Heart left ventricle (tissue), 16 donors: ENCODE data around the gene LRP10. TPM values are rescaled to one million over a fixed set of nuclear protein-coding genes. Genes with fewer than 3 reads are reported as not detected.

Source experiments
- ATAC-seq, 4 donors: fragments of 200-7000 bp; cut with Tn5 transposase; one replicate each; pipeline ENCODE4 v1.9.1; 2020 to 2022; ENCODE audit warnings: moderate library complexity in 4 of 4, mild to moderate bottlenecking in 3 of 4, moderate number of reproducible peaks in 1 of 4
- DNase-seq, 5 donors: peaks; one replicate each; pipeline ENCODE4 v3.0.0-alpha.2; 2020
- H3K27ac ChIP-seq, 12 donors: fragments of 200-600 bp; sonication (generic) in 4 of 12; one replicate each; pipeline versions ENCODE4 v1.5.0 to v1.8.0; 2016 to 2022; ENCODE audit warnings: mild to moderate bottlenecking in 2 of 12
- H3K27me3 ChIP-seq, 9 donors: fragments of 200-600 bp; sonication (generic) in 2 of 9; one replicate each; pipeline versions ENCODE4 v1.5.1 to v1.8.0; 2016 to 2022; ENCODE audit warnings: mild to moderate bottlenecking in 3 of 9
- H3K36me3 ChIP-seq, 9 donors: fragments of 200-600 bp; sonication (generic) in 2 of 9; one replicate each; pipeline versions ENCODE4 v1.5.0 to v1.8.0; 2018 to 2022; ENCODE audit warnings: mild to moderate bottlenecking in 2 of 9
- H3K4me1 ChIP-seq, 12 donors: fragments of 200-600 bp; sonication (generic) in 4 of 12; one replicate each; pipeline versions ENCODE4 v1.5.0 to v1.8.0; 2016 to 2022; ENCODE audit warnings: mild to moderate bottlenecking in 3 of 12
- H3K4me3 ChIP-seq, 12 donors: fragments of 200-600 bp; sonication (generic) in 4 of 12; one replicate each; pipeline versions ENCODE4 v1.5.0 to v1.8.0; 2017 to 2022; ENCODE audit warnings: mild to moderate bottlenecking in 9 of 12, moderate library complexity in 4 of 12
- H3K9me3 ChIP-seq, 12 donors: fragments of 200-600 bp; sonication (generic) in 4 of 12; one replicate each; pipeline versions ENCODE4 v1.5.0 to v1.8.0; 2016 to 2022; ENCODE audit warnings: mild to moderate bottlenecking in 1 of 12
- POLR2A ChIP-seq, 2 donors: fragments of 450-650 bp; IDR thresholded peaks; one replicate each; pipeline ENCODE4 v1.6.1; 2017; ENCODE audit warnings: antibody characterized with exemption in 2 of 2, mild to moderate bottlenecking in 2 of 2, moderate library complexity in 2 of 2
- WGBS, 4 donors: extraction: QIAGEN DNeasy Blood & Tissue Kit in 2 of 4; methylation state at CpG; one replicate each; pipeline versions ENCODE4 v1.1.5 to v1.1.7; 2013 to 2018; 5-methylcytosine and 5-hydroxymethylcytosine counted together
- intact Hi-C, 10 donors: fragments of 100-400 bp; cut with DNase I; formaldehyde crosslinking; loops; one replicate each; pipeline versions ENCODE4 v1.11.1 to v1.14.2; 2022
- polyA plus RNA-seq, 2 donors: library from polyadenylated mRNA; stranded (reverse); fragments of 200-250 nt; gene quantifications; one replicate each; pipeline ENCODE4 v1.2.3, GENCODE V29; 2013
- total RNA-seq, 9 donors: library from RNA; depleted of rRNA in 2 of 9; stranded (reverse); fragments of >200 nt in 2 of 9; fragmentation: NEBNext Ultra II Directional in 3 of 9; extraction: Animal tissue kit (Norgen Biotek cat#: 25700) in 3 of 9; gene quantifications; one replicate each; pipeline versions ENCODE4 v1.1.0 to v1.2.4, GENCODE V29; 2016 to 2023
- TF ChIP-seq, protein P1 (sequence below), 12 donors: fragments of 200-600 bp; sonication (generic) in 4 of 12; IDR thresholded peaks; one replicate each; pipeline versions ENCODE4 v1.5.0 to v1.8.0; 2018 to 2022; ENCODE audit warnings: antibody characterized with exemption in 12 of 12, mild to moderate bottlenecking in 5 of 12
- donor health status: ischemic (EF 13 %, LVEDD 7.1; RV severe dilation, severe dysfunction).
- donor health status: healthy with polysubstance abuse.
- donor health status: DM: no; HTN: yes; CAD: no.
- donor health status: DM: no; HTN: no; CAD: no.
- donor health status: ischemic (EF 25% LVEDD 6.9; RV normal size, moderate dysfunction).
- donor health status: ischemic (EF 25% LVEDD 5.7; RV mildly dilated, moderate dysfunction).
- donor health status: healthy.
- donor health status: DM: yes; HTN: yes; CAD: no.
- donor health status: ischemic (EF 35%, LVEDD 5.7; RV mildly dilated, moderate dysfunction).
- donor health status: nonischemic (EF 11% LVEDD 7.7; RV severe dilation, severe dysfunction).
- donor health status: DM: yes; HTN: yes; CAD: no.
- donor health status: PGD.
- donor health status: ischemic (EF 29% LVEDD 5.4; RV normal size, mild dysfunction).
- donor health status: nonischemic (EF 23%, LVEDD 6.1; RV moderate dilation, normal function).

Gene LRP10
- total and polyA plus RNA-seq, 11 donors: 11.0 to 128 (median 64.5) TPM

DNA sequence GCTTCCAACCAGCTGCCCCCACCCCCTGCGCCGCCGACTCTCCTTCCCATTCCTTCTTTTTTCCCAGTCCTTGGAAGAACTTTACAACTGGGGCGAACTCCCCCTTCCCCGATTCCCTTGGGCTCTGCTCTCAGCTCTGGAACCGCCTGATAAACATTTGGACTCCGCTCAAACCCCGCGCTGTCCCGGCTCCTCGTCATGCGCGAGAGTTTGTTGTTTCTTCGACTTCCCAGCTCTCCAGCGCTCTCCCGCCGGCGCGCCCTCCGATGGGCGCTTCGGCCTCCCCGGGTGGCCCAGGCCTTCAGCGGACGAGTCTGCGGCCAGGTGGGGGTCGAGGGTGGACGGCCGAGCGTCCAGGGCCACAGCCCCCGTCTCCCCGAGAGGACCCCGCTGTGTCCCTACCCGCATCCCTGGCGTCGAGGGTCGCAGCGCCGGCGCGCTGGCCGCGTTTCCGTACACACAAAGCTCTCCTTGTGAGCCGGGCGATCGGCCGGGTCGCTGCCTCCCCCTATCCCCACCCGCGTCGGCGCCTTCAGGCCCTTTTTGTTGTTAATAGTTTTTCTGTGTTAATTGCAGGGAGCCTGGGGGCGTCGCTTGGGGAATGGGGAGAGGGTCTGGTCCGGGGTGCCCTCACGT lies 34.3 kb upstream of the LRP10 start:
- Histone ChIP-seq H3K4me3 (peak overlapping the region; percentile 56 to 99 (median 82)), H3K27ac (peak overlapping the region; percentile 81 to 98 (median 92)), H3K27me3 (no peaks in the 10 kb centered on the region), H3K9me3 (no peaks in the 10 kb centered on the region), H3K36me3 (peaks cover 0 to 46% (median 32%) of the 10 kb centered on the region in 9 donors), H3K4me1 (peaks cover 0 to 37% (median 18%) of the 10 kb centered on the region in 12 donors)
- DNase-seq (peak; percentile 71 to 84 (median 75)), ATAC-seq (peak; percentile 58 to 79 (median 68))
- intact Hi-C loops: loop anchor here in 3 of 10 donors (2.0 to 10.0 kb wide), 2 partner anchors 16 to 78 kb away; partner anchors contain the start of gene RBM23 (in 1 of the 3)
- TF ChIP-seq POLR2A (IDR thresholded peaks at IDR 0.05): no peak
- TF ChIP-seq, protein P1, sequence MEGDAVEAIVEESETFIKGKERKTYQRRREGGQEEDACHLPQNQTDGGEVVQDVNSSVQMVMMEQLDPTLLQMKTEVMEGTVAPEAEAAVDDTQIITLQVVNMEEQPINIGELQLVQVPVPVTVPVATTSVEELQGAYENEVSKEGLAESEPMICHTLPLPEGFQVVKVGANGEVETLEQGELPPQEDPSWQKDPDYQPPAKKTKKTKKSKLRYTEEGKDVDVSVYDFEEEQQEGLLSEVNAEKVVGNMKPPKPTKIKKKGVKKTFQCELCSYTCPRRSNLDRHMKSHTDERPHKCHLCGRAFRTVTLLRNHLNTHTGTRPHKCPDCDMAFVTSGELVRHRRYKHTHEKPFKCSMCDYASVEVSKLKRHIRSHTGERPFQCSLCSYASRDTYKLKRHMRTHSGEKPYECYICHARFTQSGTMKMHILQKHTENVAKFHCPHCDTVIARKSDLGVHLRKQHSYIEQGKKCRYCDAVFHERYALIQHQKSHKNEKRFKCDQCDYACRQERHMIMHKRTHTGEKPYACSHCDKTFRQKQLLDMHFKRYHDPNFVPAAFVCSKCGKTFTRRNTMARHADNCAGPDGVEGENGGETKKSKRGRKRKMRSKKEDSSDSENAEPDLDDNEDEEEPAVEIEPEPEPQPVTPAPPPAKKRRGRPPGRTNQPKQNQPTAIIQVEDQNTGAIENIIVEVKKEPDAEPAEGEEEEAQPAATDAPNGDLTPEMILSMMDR (IDR thresholded peaks at IDR 0.05): peak in 4 of 12 donors; percentile 6 to 25 (median 20)
- WGBS, 4 donors: 1 to 4% (median 2%) methylated on average over 43 to 57 of the region's 57 CpGs

DNA sequence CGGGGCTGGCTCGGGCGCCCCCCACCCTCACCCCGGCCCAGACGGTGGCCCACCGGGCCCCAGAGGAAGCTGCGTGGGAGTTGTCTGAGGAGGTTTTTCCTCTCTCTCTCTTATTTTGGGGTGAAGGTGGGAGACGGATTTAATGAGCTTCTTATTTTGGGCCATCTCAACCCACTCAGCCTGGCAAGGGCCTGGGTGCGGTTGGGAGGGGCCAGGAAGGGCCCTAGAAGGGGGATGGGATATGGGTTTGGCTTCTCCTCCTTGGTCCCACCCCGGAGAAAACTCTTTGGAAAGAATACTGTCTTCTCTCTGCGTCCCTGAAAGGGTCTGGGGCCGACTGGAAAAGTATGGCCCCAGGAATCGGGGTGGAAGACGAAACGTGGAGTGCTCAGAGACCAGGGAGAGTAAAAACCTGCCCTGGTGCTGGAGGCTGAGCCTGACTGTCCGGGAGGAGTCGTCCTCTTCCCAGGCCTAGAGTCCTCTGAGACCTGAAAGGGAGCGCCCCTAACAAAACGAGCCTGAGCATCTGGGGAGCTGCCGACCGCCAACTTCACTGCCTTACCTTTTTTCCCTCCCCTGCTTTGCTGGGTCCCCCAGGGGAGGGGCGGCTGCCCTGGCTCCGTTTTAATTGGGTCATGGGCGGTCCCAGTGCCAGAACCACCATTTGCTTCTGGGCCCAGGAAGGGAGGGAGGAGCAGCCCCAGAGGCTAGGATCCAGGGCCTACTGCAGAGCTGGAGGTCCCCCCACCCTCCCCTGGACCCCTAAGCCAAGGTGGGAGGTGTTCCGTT lies 33.6 kb upstream of the LRP10 start:
- Histone ChIP-seq H3K4me3 (peak overlapping the region; percentile 56 to 99 (median 82)), H3K27ac (peak overlapping the region; percentile 81 to 98 (median 92)), H3K9me3 (no peaks in the 10 kb centered on the region), H3K36me3 (peaks cover 0 to 48% (median 39%) of the 10 kb centered on the region in 9 donors), H3K27me3 (no peaks in the 10 kb centered on the region), H3K4me1 (peaks cover 0 to 37% (median 18%) of the 10 kb centered on the region in 12 donors)
- no peak for TF ChIP-seq POLR2A (IDR thresholded peaks at IDR 0.05)
- TF ChIP-seq, protein P1 (IDR thresholded peaks at IDR 0.05): no peak
- WGBS, 4 donors: 26 to 41% (median 37%) methylated on average over 23 to 25 of the region's 25 CpGs
- intact Hi-C loops: loop anchor here in 3 of 10 donors (2.0 to 10.0 kb wide), 2 partner anchors 15 to 77 kb away; partner anchors contain the start of gene RBM23 (in 1 of the 3)
- DNase-seq (peak in 4 of 5 donors; percentile 44 to 70 (median 60)), ATAC-seq (peak in 3 of 4 donors; percentile 38 to 53 (median 39))

DNA sequence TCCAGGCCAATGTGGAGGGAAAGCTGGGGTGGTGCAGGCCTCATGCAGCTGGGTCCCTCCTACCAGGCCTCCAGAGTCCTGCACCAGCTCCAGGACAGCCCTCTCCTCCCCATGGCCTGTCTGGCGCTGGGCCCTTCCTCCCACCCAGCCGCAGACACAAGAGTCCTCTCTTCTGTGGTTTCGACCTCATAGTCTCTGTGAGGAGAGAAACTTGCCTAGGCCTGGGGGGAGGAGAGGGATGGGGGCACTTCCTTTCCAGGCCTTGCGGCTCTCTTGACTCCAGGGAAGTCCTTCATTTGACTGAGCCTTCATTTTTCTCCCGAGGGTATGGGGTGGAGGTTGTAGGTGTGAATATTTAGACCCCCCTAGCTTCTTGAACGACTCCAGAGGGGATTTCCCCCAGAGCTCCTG lies 32.9 kb upstream of the LRP10 start:
- ATAC-seq (peak; percentile 12 to 41 (median 20)), DNase-seq (peak in 3 of 5 donors; percentile 43 to 72 (median 45))
- intact Hi-C loops: loop anchor here in 1 of 10 donors (10.0 kb wide), 1 partner anchor 76 kb away; the partner anchor contains the start of gene RBM23
- no peaks in the 10 kb centered on the region for H3K9me3 ChIP-seq
- H3K36me3 ChIP-seq: peaks cover 0 to 48% (median 41%) of the 10 kb centered on the region in 9 donors
- H3K4me1 ChIP-seq: peaks cover 0 to 37% (median 18%) of the 10 kb centered on the region in 12 donors
- no peak for TF ChIP-seq POLR2A (IDR thresholded peaks at IDR 0.05)
- TF ChIP-seq, protein P1 (IDR thresholded peaks at IDR 0.05): no peak
- WGBS, 4 donors: 44 to 71% (median 56%) methylated on average over 6 of the region's 6 CpGs
- H3K4me3 ChIP-seq: peak overlapping the region in 10 of 12 donors; percentile 70 to 99 (median 82)
- peak overlapping the region in 11 of 12 donors; percentile 81 to 98 (median 92) for H3K27ac ChIP-seq
- no peaks in the 10 kb centered on the region for H3K27me3 ChIP-seq
